K562 (cell line): ENCODE data around the gene MMRN2. TPM values are rescaled to one million over a fixed set of nuclear protein-coding genes. Genes with fewer than 3 reads are reported as not detected.
A peak's percentile ranks its signal among the peaks of the same experiment; 100 is the strongest.

Source experiments
- ASH1L ChIP-seq: fragments of 450-650 bp; IDR thresholded peaks from 2 replicates; pipeline ENCODE4 v1.6.1; 2018; ENCODE audit warnings: borderline replicate concordance, mild to moderate bottlenecking, low read depth; ENCODE audit not compliant: partially characterized antibody
- ATF7 ChIP-seq: fragments of 450-650 bp; IDR thresholded peaks from 2 replicates; pipeline ENCODE4 v1.7.1; 2014; ENCODE audit warnings: mild to moderate bottlenecking, moderate library complexity
- BCOR ChIP-seq: fragments of 450-650 bp; IDR thresholded peaks from 2 replicates; pipeline ENCODE4 v1.6.1; 2016
- BRCA1 ChIP-seq, 2 experiments: fragments of 450-650 bp in 1 of 2; sonication (generic) in 1 of 2; formaldehyde crosslinking in 1 of 2; IDR thresholded peaks; 2 replicates each; pipeline versions ENCODE4 v1.5.0 to v1.6.1; 2017 to 2020; ENCODE audit warnings: mild to moderate bottlenecking in 1 of 2, missing genetic modification reagents in 1 of 2
- DPF2 ChIP-seq: fragments of 450-650 bp; IDR thresholded peaks from 2 replicates; pipeline ENCODE4 v1.6.1; 2016
- EP300 ChIP-seq: IDR thresholded peaks from 2 replicates; pipeline ENCODE4 v1.6.1; 2012; ENCODE audit warnings: low read length, improper control_type of control experiment
- FOXP1 ChIP-seq: sonication (generic); formaldehyde crosslinking; IDR thresholded peaks from 2 replicates; pipeline ENCODE4 v1.8.0; 2022; ENCODE audit warnings: mild to moderate bottlenecking, missing genetic modification reagents
- HNRNPH1 ChIP-seq: fragments of 200-400 bp; formaldehyde crosslinking; optimal IDR thresholded peaks from 2 replicates; pipeline ENCODE3; 2017; ENCODE audit warnings: low read depth, mild to moderate bottlenecking, low read length, moderate library complexity
- NCOA6 ChIP-seq: fragments of 450-650 bp; IDR thresholded peaks from 2 replicates; pipeline ENCODE4 v1.6.1; 2017; ENCODE audit warnings: mild to moderate bottlenecking
- NR1H2 ChIP-seq: sonication (generic); formaldehyde crosslinking; IDR thresholded peaks from 2 replicates; pipeline ENCODE4 v1.4.0; 2020; ENCODE audit warnings: mild to moderate bottlenecking, missing genetic modification reagents
- NUFIP1 ChIP-seq: fragments of 450-650 bp; IDR thresholded peaks from 2 replicates; pipeline ENCODE4 v1.6.1; 2018; ENCODE audit not compliant: partially characterized antibody
- PYGO2 ChIP-seq: fragments of 450-650 bp; IDR thresholded peaks from 2 replicates; pipeline ENCODE4 v1.6.1; 2016; ENCODE audit warnings: mild to moderate bottlenecking, missing genetic modification characterization, moderate library complexity, missing compliant biosample characterization
- RBBP5 ChIP-seq: fragments of 200-600 bp; sonication (generic); IDR thresholded peaks from 2 replicates; pipeline ENCODE4 v1.6.1; 2012; ENCODE audit warnings: borderline replicate concordance, mild to moderate bottlenecking, low read length, control low read depth, inconsistent platforms; ENCODE audit not compliant: insufficient read depth, poor library complexity, severe bottlenecking
- RBM25 ChIP-seq: fragments of 200-400 bp; formaldehyde crosslinking; IDR thresholded peaks from 2 replicates; pipeline ENCODE4 v1.6.1; 2018; ENCODE audit warnings: low read length, low read depth, moderate library complexity; ENCODE audit not compliant: severe bottlenecking
- SMAD2 ChIP-seq: fragments of 150-350 bp; IDR thresholded peaks from 2 replicates; pipeline ENCODE4 v1.6.1; 2014; ENCODE audit warnings: low read depth, mild to moderate bottlenecking, low read length
- SNIP1 ChIP-seq: fragments of 450-650 bp; IDR thresholded peaks from 2 replicates; pipeline ENCODE4 v1.7.1; 2017; ENCODE audit warnings: low read depth, mild to moderate bottlenecking
- TAF9B ChIP-seq: fragments of 450-650 bp; IDR thresholded peaks from 2 replicates; pipeline ENCODE4 v1.6.1; 2018; ENCODE audit warnings: mild to moderate bottlenecking; ENCODE audit not compliant: partially characterized antibody
- TCFL5 ChIP-seq: fragments of 250-450 bp; sonication (Bioruptor Pico); conservative IDR thresholded peaks from 2 replicates; pipeline ENCODE4 v1.6.1; 2021; ENCODE audit warnings: mild to moderate bottlenecking, moderate library complexity, matching md5 sums
- THAP7 ChIP-seq: fragments of 250-450 bp; sonication (Bioruptor Pico); IDR thresholded peaks from 2 replicates; pipeline ENCODE4 v1.5.0; 2021
- TRIM24 ChIP-seq, 2 experiments: fragments of 450-650 bp; IDR thresholded peaks; 2 replicates each; pipeline ENCODE4 v1.6.1; 2016
- ZBTB34 ChIP-seq: fragments of 250-450 bp; sonication (Bioruptor Pico); IDR thresholded peaks from 2 replicates; pipeline ENCODE4 v1.8.0; 2021; ENCODE audit warnings: mild to moderate bottlenecking, moderate library complexity
- ZNF224 ChIP-seq: sonication (generic); formaldehyde crosslinking; IDR thresholded peaks from 2 replicates; pipeline ENCODE4 v1.8.0; 2022; ENCODE audit warnings: mild to moderate bottlenecking, missing genetic modification reagents
- ZNF274 ChIP-seq: IDR thresholded peaks from 2 replicates; pipeline ENCODE4 v1.6.1; 2011; ENCODE audit warnings: low read depth, mild to moderate bottlenecking, low read length, moderate library complexity, borderline replicate concordance
- ZNF436 ChIP-seq: fragments of 250-450, 450-650 bp; sonication (Bioruptor Pico); formaldehyde crosslinking; IDR thresholded peaks from 2 replicates; pipeline ENCODE4 v1.7.0; 2020; ENCODE audit warnings: mild to moderate bottlenecking
- ZNF551 ChIP-seq: fragments of 250-450 bp; sonication (Bioruptor Pico); IDR thresholded peaks from 2 replicates; pipeline ENCODE4 v1.5.0; 2021; ENCODE audit warnings: mild to moderate bottlenecking, moderate library complexity
- ZNF75A ChIP-seq: fragments of 450-650 bp; formaldehyde crosslinking; IDR thresholded peaks from 2 replicates; pipeline ENCODE4 v1.4.0; 2020; ENCODE audit warnings: mild to moderate bottlenecking
- ZNF79 ChIP-seq: fragments of 250-450 bp; sonication (Bioruptor Pico); IDR thresholded peaks from 2 replicates; pipeline ENCODE4 v1.4.0; 2020; ENCODE audit warnings: low read depth, mild to moderate bottlenecking, moderate library complexity
- ZZZ3 ChIP-seq: fragments of 450-650 bp; IDR thresholded peaks from 2 replicates; pipeline ENCODE4 v1.6.1; 2016; ENCODE audit warnings: antibody characterized with exemption, mild to moderate bottlenecking, moderate library complexity
- polyA plus RNA-seq, 8 experiments: library from polyadenylated mRNA; depleted of rRNA in 4 of 8; stranded (reverse) in 5 of 8; unstranded in 3 of 8; fragments of >200 nt; fragmentation: Nextera tagmentation in 2 of 8; fragmentation: Illumina TruSeq in 1 of 8; extraction: Ambion mirVana in 2 of 8; extraction: Trizol in 1 of 8; gene quantifications; 2 replicates each; pipeline versions ENCODE4 v1.2.1 to v1.2.3, GENCODE V29; 2011 to 2014; ENCODE audit warnings: inconsistent platforms in 1 of 8, missing spikeins in 1 of 8
- total RNA-seq, 7 experiments: library from RNA; depleted of rRNA in 6 of 7; stranded (reverse); fragments of >200 nt in 6 of 7; fragmentation: Illumina TruSeq in 2 of 7; extraction: Trizol in 2 of 7; gene quantifications; 2 replicates each; pipeline versions ENCODE4 v1.2.1 to v1.2.3, GENCODE V29; 2011 to 2021; ENCODE audit warnings: low replicate concordance in 1 of 7
- TF ChIP-seq, protein P1 (sequence below): fragments of 200-800 bp; sonication (Bioruptor generic); IDR thresholded peaks from 2 replicates; pipeline ENCODE4 v1.6.1; 2017; ENCODE audit warnings: missing genetic modification characterization, missing compliant biosample characterization

MMRN2 gene
- total and polyA plus RNA-seq, 9 of the 15 experiments (the other 6 are each of a cell fraction or from before 2014, with no cell fraction given), result 0.07 to 2.0 (median 1.2) TPM

GRCh38 chr10:86888585-86889381 lies 68.6 kb downstream of the MMRN2 start (continued):
- TF ChIP-seq ZNF75A (CRISPR knock-in tag) (no peak), ATF7 (peak; percentile 49; the same call in 1 of the 2 replicates), NCOA6 (no peak), ZNF224 (CRISPR knock-in tag) (no peak), RBBP5 (no peak), BRCA1 (IDR thresholded peaks at IDR 0.05) (no peak), BRCA1 (CRISPR knock-in tag; IDR thresholded peaks at IDR 0.05) (no peak), EP300 (peak; percentile 86; the same call in 1 of the 2 replicates), RBM25 (no peak), TAF9B (no peak), TCFL5 (CRISPR knock-in tag) (no peak), THAP7 (CRISPR knock-in tag) (no peak), ASH1L (no peak), ZNF79 (CRISPR knock-in tag) (no peak), ZNF551 (no peak), ZNF436 (no peak), TRIM24 (IDR thresholded peaks at IDR 0.05) (peak; percentile 30 to 64; a peak in 2 of 4 replicates), ZZZ3 (no peak), ZNF274 (no peak), NUFIP1 (no peak), NR1H2 (CRISPR knock-in tag) (no peak), FOXP1 (no peak), DPF2 (peak; percentile 93), SNIP1 (no peak), HNRNPH1 (no peak), ZBTB34 (CRISPR knock-in tag) (no peak), PYGO2 (tag) (no peak), SMAD2 (no peak), BCOR (no peak)
- TF ChIP-seq, protein P1, sequence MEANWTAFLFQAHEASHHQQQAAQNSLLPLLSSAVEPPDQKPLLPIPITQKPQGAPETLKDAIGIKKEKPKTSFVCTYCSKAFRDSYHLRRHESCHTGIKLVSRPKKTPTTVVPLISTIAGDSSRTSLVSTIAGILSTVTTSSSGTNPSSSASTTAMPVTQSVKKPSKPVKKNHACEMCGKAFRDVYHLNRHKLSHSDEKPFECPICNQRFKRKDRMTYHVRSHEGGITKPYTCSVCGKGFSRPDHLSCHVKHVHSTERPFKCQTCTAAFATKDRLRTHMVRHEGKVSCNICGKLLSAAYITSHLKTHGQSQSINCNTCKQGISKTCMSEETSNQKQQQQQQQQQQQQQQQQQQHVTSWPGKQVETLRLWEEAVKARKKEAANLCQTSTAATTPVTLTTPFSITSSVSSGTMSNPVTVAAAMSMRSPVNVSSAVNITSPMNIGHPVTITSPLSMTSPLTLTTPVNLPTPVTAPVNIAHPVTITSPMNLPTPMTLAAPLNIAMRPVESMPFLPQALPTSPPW (CRISPR knock-in tag), result peak; percentile 23; the same call in 1 of the 2 replicates
